Stimulated activated CD8-positive, alpha-beta memory T cell treated with anti-CD3 and anti-CD28 coated beads, Interleukin-15, amount 100 ng/mL, for 48 hours (primary cell): ENCODE measurements around the gene RNF212.

Experiments used
- DNase-seq, 2 donors: peaks; one replicate each; pipeline ENCODE4 v3.0.0-alpha.2; 2020; ENCODE audit warnings: low read depth in 2 of 2

Gene RNF212

DNA sequence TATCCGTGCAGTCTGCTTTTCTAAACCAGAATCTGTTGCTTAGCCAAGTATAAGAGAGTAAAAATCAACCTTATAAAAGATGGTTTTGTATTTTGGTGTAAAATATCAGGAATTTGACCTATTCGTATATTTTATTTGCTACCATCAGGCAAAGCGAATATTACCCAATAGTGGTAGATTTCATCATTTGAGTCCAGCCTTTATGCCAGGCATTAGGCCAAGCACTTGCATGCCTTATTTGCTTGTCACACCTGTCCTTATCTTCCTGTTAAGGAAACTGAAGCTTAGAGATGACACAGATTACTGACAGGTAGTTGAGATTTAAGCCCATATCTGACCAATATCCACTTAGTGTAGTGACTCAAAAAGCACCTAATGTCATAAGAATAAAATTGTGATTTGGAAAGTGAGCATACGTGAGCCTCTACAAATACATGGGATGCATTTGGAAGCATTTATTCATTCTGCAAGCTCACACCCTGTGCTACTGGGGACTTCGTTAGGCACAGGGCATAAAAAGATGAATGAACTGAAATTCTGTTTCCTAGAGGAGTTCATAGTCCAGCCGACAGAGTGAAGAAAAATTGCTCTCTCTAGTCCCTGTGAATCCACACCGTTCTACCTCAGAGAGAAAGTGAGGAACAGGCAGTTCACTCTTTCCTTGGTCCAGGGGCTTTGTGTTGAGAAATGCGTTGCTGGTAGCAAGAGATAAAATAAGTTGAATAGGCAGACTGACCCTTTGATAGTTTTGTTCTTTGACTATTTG, 2.3 kb upstream of the RNF212 start:
- DNase-seq, result no peak

DNA sequence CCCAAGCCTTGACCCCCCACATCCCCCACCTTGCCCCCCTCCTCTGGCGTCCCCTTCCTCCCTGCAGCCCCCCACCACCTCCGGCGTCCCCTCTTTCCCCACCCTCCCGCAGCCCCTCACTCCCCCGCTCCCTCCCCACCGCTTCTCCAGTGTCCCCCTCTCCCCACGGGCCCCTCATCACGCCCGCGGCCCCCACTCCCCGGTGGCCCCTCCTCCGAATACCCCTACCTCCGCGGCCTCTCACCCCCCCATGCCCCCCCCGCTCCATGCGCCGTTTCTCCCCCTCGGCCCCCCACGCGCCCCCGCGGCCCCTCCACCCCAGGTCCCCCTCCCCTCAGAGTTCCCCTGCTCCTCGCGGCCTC, 562 bp downstream of the RNF212 start:
- no peak for DNase-seq

DNA sequence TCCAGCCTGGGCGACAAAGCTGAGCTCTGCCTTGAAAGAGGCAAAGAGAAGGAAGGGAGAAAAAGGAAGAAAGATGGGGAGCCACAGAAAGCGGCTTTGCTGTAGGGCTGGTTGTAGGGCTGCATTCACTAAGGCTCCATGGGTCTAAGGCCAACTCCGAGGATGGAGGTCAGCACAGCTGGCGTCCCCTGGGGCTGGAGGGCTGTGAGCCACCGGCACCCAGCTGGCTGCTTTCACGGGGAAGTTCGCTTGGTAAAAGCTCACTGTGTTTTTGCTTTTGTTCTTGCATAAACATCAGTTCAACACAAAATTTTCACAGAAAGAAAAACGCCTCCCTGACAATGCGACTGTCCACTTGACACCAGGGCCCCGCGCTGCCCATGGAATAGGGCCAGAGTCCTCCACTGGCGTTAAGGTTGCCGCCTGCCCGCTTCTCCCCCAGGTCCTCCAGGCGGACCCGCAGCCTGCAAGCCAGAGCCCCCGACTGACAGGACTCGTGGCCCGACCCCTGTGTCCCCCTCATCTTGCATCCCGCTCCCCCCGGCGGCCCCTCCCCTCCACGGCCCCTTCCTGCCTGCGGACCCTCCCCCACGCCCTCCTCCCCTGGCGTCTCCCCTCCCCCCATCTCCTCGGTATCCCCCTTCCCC, 1.1 kb downstream of the RNF212 start:
- DNase-seq, result no peak

DNA sequence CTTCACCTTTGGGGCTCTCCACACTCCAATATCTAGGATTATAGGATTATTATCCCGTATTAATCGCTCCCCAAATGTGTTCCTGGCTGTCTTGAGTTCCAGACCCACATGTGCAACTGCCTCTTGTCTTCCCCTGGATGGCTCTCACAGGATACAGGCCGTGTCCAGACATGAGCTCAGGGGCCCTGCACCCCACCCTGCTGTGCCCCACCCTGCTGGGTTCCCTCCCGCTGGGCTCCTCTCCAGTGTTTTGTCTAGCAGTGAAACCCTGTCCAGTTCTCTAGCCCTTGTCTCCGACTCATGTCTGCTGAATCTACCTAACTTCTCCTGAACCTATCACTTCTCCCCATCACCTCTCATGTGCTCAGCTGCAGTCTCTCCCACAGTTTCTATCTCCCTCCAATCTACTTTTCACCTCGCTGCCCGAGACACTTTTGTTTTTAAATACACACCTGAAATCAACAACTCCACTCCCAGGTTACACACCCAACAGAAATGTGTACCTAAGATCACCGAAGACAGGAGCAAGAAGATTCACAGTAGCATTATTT, 2.0 kb downstream of the RNF212 start:
- no peak for DNase-seq

- no peak for DNase-seq
Observed at GRCh38 chr4:1109898-1110506, 3.4 kb downstream of the RNF212 start.

- no peak for DNase-seq
Observed at GRCh38 chr4:1109333-1109732, 4.0 kb downstream of the RNF212 start.

DNA sequence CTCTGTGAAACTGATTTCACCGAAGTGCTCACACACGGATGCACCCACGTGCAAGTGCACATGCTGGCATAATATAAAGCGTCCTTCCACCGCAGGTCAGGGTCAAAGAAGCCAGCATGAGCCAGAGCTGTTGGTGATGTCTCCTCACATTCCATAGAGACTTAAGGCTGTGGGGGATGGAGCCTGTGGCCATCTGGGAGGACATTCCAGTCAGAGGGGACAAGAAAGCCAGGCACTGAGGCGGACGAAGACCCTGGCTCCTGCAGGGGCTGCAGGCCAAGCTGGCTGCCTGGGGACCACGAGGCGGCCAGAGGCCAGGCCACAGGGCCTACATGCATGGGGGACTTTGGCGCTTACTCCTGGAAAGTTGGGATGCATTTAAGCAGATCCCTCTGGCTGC, 7.7 kb downstream of the RNF212 start:
- DNase-seq, result no peak

- no peak for DNase-seq
Observed at GRCh38 chr4:1105067-1105466, 8.3 kb downstream of the RNF212 start.

- no peak for DNase-seq
Observed at GRCh38 chr4:1104647-1105046, 8.7 kb downstream of the RNF212 start.

- DNase-seq, result no peak
Observed at GRCh38 chr4:1099684-1100335, 13.6 kb downstream of the RNF212 start.

GRCh38 chr4:1099270-1099669, 14.1 kb downstream of the RNF212 start:
- no peak for DNase-seq

DNA sequence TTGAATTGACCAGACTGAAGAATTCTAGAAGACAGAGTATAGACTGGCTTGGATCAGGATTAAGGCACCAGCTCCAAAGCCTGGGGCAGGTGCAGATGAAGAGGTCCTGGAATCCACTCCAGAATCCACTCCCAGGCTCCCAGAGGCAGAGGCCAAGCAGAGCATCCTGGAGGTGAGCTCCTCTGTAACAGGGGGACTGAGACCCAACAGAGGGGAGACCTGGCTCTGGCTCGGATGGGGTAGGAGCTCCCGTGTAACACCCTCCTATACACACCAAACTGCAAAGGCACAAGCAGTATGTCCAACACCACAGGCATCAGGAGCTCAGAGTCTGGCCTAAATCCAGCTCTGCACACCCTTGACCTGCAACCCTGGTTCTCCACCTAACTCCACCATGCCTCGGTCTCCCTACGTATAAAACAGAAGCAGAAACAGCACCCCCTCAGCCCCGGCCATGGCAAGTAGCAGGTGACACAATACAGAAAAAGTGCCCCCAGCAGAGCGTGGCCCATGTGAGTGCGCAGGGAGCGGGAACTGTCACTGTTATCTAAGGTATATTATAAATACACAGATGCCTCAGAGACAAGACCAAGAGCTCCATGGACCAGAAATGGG, 14.9 kb downstream of the RNF212 start:
- no peak for DNase-seq

DNA sequence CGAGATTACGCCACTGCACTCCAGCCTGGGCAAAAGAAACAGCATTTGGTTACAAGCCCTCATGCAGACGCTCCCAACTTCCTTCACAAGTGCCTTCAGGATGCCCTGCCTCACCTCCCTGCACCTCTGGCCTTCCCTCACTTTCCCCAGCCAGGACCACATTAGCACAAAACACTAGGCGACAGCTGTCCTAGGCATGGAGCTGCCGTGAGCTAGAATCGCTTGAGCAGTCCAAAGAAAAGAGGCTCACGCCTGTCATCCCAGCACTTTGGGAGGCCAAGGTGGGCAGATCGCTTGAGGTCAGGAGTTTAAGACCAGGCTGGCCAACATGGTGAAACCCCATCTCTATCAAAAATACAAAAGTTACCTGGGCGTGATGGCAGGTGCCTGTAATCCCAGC, 15.8 kb downstream of the RNF212 start:
- no peak for DNase-seq

DNA sequence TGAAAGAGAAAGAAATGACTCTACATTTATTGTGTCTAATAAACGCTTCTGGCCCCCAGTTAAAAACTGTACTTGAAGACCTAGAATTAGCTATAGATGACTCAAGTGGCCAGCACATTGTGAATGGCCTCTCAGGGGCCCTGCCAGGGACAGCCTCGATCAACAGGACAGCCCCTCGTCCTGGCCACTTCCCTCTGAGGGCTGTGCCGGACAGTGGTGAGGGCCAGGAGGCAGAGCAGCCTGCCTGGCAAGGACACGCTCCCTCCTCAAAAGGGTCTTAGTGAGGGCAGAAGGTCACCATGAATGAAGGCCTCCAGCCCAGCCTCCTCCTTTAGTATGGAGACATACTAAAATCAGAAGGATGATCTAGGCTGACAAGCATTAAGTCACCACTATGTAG, 16.5 kb downstream of the RNF212 start:
- DNase-seq, result no peak

DNA sequence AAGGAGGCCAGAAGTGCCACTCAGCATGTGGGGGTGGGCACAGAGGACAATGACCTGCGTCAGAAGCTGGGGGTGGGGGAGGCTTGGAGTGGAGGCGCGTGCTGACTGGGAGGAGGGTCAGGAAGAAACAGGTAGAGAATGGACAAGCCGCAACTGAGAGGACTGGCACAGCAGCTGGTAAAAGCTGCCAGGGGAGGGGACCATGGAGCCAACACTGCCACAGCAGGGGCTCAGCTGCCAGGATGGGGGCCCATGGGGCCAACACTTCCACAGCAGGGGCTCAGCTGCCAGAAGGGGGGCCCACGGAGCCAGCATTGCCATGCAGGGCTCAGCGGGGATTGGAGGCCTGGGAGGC, 19.1 kb downstream of the RNF212 start:
- no peak for DNase-seq

- DNase-seq, result no peak
Observed at GRCh38 chr4:1093391-1094335, 19.7 kb downstream of the RNF212 start.

- no peak for DNase-seq
Observed at GRCh38 chr4:1092983-1093361, 20.4 kb downstream of the RNF212 start.

DNA sequence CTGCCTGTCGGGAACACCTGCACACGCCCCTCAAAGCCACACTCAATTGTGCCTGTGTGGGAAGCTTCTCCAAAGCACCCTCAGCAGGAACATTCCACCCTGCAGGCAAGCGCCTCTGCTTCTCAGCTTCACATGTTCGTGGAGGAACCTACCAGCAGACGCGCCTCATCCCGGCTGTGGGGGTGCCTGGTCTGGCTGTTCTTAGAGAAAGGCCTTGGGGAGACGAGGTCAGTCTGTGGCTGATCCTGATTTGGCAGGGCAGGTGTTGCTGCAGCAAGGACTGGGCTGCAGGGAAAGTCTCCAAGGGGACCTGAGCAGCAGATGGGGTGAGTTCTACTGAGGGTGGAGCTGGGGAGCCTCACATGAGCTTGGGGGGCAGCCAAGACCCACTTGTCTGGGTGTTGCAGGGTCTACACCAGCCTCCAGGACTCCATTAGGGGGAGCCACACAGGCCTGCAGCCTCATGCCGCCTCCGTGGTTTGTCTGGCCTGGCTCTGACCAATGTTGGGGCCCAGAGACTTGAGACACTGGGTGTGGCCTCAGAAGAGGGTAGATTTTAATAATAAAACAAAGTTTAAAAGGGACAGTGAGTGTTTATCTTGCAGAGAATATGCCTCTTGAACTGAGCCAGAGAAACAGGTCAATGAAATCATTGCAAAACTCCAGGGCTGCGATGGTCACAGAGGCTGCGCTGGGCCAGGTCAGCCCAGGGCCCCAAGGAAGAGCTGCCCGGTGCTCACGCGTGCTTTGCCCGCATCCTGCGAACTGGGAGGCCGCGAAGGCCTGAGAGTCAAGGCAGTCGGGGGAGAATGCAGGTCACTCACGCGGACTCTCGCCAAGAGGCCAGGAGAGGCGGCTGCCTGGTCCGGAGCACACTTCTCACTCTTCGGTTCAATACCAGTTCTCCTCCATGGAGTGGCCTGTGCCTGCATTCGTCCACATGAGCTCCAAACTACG, 21.1 kb downstream of the RNF212 start:
- DNase-seq, result no peak

DNA sequence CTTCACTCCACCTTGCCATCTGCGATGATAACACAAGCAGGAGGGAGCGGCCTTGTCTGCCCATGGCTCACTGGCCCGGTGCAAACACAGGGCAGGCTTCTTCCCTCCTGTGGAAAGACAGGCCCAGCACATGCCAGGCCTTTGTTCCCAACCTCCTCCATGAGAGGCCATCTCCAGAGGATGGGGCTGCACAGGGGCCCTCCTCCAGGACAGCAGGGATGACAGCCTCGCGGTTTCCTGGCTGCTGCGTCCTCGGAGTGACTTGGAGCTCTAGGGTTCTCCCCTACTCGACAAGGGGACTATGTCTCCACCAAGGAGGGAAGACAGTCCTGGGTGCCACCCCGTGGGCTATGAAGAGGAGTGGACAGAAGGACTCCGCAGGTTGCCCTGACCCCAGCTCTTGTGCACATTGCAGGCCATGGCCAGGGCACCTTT, 21.8 kb downstream of the RNF212 start:
- DNase-seq, result no peak
